ENCODE results near the gene ENOSF1. TPM values are rescaled to one million over a fixed set of nuclear protein-coding genes. Genes with fewer than 3 reads are reported as not detected.
"Not testable (repeated sequence)": the region's sequence is repeated elsewhere in the genome, so short reads cannot be mapped to it uniquely, and the experiment has no call there.

ENOSF1 gene
- polyA plus RNA-seq, result 5.3 TPM

DNA sequence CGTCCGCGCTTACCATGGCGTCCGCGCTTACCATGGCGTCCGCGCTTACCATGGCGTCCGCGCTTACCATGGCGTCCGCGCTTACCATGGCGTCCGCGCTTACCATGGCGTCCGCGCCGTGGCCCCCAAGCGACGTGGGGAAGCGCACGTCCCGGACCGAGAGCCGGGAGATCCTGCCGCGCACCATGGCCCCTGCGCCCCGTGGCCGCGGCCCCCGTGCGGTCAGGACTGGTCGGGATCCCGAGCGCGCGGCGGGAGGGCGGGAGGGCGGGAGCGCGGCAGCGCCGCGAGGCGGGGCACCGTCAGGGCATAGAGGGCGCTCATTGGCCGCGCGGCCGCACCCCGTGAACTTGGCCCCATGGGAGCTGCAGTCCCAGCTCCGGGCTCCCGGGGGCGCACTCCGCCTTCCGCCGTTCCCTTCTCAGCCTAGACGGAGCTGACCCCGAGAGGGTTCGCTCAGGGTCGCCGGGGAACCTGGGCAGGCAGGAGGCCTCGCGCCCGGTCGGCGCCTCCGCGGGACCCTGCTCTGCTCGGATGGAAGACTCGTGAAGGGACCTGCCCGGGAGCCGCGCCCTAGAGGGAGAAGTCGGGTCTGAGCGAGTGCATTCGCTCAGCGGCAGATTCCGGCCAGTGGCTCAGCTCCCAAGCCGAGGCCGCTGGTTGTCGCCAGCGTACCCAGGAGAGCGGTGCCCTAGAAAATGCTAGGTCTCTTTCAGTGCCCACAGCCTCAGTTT lies at the start of gene ENOSF1:
Gene ENOSF1 (minus strand): TSS at position 230 of the 734 bp plus-strand sequence. CDS start 43 bp downstream, at position 187.
- Mint-ChIP-seq H3K4me1 (peaks cover 13 to 17% (median 16%) of the 10 kb centered on the region in 3 donors), H3K27me3 (peaks cover 2% of the 10 kb centered on the region), H3K27ac (peak within 1 kb of the TSS; percentile 93 to 99 (median 94)), H3K9me3 (no peaks in the 10 kb centered on the region), H3K4me3 (peak within 1 kb of the TSS; percentile 89 to 95 (median 94)), H3K36me3 (no peaks in the 10 kb centered on the region)

GRCh38 chr18:759864-760263 lies 47.4 kb upstream of the ENOSF1 start:
- H3K4me1 Mint-ChIP-seq, H3K27me3 Mint-ChIP-seq, H3K27ac Mint-ChIP-seq, H3K9me3 Mint-ChIP-seq, H3K36me3 Mint-ChIP-seq, H3K4me3 Mint-ChIP-seq: not testable (repeated sequence)

DNA sequence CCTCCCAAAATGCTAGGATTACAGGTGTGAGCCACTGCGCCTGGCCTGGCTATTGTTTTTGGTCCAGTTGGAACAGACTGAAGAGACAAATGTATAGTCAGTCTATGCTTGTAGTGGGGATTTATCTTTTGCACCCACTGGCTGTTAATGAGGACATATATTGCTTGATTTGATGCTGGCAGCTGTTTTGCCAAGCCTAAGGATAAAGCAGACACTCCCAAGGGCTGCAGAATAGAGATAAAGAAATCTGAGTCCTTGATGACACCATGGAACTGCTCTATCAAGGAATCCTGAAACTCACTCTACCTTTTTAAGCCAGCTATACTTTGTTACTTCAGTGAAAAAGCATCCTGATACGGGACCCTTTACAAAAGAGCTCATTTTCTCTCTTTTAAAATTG lies 43.1 kb upstream of the ENOSF1 start:
- Mint-ChIP-seq H3K27ac (no peak overlapping the region), H3K9me3 (no peaks in the 10 kb centered on the region), H3K4me3 (no peak overlapping the region), H3K36me3 (no peaks in the 10 kb centered on the region), H3K4me1 (no peaks in the 10 kb centered on the region), H3K27me3 (no peaks in the 10 kb centered on the region)

GRCh38 chr18:754656-755055 lies 42.2 kb upstream of the ENOSF1 start:
- Mint-ChIP-seq H3K36me3 (no peaks in the 10 kb centered on the region), H3K27ac (no peak overlapping the region), H3K4me1 (no peaks in the 10 kb centered on the region), H3K27me3 (no peaks in the 10 kb centered on the region), H3K9me3 (no peaks in the 10 kb centered on the region), H3K4me3 (no peak overlapping the region)

GRCh38 chr18:750456-750855 lies 38.0 kb upstream of the ENOSF1 start:
- H3K9me3 Mint-ChIP-seq, result no peaks in the 10 kb centered on the region
- H3K36me3 Mint-ChIP-seq, result no peaks in the 10 kb centered on the region
- H3K4me3 Mint-ChIP-seq, result no peak overlapping the region
- no peaks in the 10 kb centered on the region for H3K27me3 Mint-ChIP-seq
- H3K27ac Mint-ChIP-seq, result no peak overlapping the region
- no peaks in the 10 kb centered on the region for H3K4me1 Mint-ChIP-seq

DNA sequence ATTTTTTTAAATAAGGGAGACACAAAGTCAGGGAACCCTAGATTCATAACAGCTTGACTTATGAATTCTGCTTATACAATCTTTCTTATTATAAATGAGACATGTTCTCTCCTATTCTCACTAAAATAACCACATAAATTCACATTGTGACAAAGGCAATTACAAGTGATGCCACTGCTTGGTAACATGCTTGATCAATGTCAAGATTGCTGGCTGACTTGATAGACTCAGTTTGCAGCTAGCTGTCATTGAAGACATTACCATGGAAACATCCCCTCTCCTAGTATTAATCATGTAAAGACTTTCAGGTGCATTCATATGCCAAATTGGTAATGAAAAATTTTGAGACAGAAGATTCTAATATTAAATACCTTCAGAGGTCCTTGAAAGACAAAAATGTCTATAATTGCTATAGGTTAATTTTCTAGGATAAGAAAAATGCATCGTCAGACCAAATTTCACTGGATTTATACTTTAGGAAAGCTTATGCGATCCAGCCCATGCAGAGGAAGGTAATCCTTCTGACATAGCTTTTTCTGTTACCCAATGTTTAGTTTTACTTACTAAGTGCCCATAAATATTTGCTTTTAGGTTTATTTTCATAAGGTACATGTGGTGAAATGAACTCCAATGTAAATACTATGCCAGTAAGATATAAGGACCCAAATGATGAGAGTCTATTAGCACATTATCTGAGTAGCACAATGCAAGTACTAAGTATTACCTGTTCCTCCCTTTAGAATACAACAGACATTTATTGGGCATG lies 32.6 kb upstream of the ENOSF1 start:
- Mint-ChIP-seq H3K27ac (no peak overlapping the region), H3K4me3 (no peak overlapping the region), H3K36me3 (no peaks in the 10 kb centered on the region), H3K4me1 (peaks cover 0 to 4% (median 1%) of the 10 kb centered on the region in 3 donors), H3K27me3 (no peaks in the 10 kb centered on the region), H3K9me3 (no peaks in the 10 kb centered on the region)

- Mint-ChIP-seq H3K9me3 (no peaks in the 10 kb centered on the region), H3K27ac (no peak overlapping the region), H3K4me3 (no peak overlapping the region), H3K4me1 (peaks cover 0 to 4% (median 1%) of the 10 kb centered on the region in 3 donors), H3K36me3 (no peaks in the 10 kb centered on the region), H3K27me3 (no peaks in the 10 kb centered on the region)
Measured at GRCh38 chr18:741931-742512, 29.6 kb upstream of the ENOSF1 start.

DNA sequence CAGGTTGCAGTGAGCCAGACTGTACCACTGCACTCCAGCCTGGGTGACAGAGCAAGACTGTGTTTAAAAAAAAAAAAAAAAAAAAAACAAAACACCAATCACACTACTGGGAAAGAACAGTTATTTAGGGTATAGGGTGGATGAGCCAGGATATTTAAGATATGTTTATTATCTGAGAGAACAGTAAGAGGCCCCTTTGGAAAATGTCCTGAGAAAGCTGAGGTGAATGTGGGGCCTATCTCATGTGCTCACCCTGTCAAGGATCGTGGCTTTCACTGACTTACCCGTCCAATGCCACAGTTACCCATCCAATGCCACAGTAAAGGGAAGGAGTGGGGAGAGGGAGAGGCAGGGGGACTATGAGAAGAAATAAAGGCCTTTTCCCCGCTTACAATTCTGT lies 19.9 kb upstream of the ENOSF1 start:
- H3K36me3 Mint-ChIP-seq, result no peaks in the 10 kb centered on the region
- H3K9me3 Mint-ChIP-seq, result peaks cover 0 to 2% (median 0%) of the 10 kb centered on the region in 3 donors
- H3K4me3 Mint-ChIP-seq, result no peak overlapping the region
- peaks cover 2% of the 10 kb centered on the region for H3K27me3 Mint-ChIP-seq
- H3K27ac Mint-ChIP-seq, result no peak overlapping the region
- no peaks in the 10 kb centered on the region for H3K4me1 Mint-ChIP-seq

DNA sequence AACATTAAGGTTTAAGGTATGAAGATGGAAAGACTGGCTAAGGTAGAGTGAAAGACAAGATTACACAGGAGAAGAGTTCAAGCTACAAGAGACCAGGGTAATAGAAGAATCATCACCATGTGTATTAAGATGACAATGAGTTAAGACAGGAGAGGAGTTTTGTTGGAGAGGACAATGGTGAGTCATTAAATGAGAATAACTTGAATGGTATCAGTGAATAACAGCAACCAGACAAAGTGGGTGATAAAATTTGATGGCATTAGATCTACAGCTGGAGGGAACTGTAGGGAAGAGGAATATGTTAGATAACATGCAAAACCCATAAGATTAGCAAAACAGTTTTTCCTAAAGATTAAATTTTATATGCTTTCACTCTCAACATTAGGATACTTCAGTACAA lies 18.8 kb upstream of the ENOSF1 start:
- Mint-ChIP-seq H3K27ac (no peak overlapping the region), H3K9me3 (peaks cover 0 to 3% (median 0%) of the 10 kb centered on the region in 3 donors), H3K27me3 (peaks cover 2% of the 10 kb centered on the region), H3K4me3 (no peak overlapping the region), H3K36me3 (no peaks in the 10 kb centered on the region), H3K4me1 (no peaks in the 10 kb centered on the region)

DNA sequence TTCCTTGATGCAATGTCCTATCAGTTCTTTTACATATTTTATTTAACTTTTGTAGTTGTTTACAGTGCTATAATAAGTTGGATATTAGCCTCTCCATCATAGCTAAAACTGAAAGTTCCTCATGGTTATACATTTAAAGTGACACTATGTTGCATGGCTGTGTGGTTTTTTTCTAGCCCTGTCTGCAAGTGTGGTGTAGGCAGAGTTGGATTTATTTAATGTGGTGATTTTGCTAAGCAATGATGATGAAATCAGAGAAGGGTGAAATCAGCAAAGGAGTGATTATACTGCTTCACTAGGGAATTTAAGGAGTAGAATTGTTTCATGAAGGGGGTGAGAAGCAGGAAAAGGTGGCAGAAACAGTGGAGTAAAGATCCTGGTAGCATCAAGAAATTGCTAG lies 18.3 kb upstream of the ENOSF1 start:
- peaks cover 0 to 3% (median 0%) of the 10 kb centered on the region in 3 donors for H3K9me3 Mint-ChIP-seq
- H3K27ac Mint-ChIP-seq, result no peak overlapping the region
- no peaks in the 10 kb centered on the region for H3K36me3 Mint-ChIP-seq
- no peaks in the 10 kb centered on the region for H3K4me1 Mint-ChIP-seq
- H3K27me3 Mint-ChIP-seq, result peaks cover 2% of the 10 kb centered on the region
- no peak overlapping the region for H3K4me3 Mint-ChIP-seq

DNA sequence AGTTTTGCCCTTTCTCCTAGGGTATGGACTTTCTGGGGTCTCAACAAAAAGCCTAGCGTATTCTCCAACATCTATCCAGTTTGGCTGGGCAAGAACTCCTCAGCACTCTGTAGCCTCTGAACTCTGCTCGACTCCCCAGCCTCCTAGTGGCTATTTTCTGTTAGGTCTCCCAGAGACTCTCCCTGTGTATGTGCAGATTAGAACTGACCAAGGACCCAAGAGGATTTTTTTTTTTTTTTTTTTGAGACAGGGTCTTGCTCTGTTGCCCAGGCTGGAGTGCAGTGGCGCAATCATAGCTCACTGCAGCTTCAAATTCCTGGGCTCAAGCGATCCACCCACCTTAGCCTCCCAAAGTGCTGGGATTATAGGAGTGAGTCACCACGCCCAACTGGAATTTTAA lies 17.7 kb upstream of the ENOSF1 start:
- not testable (repeated sequence) for H3K27ac Mint-ChIP-seq, H3K4me3 Mint-ChIP-seq, H3K36me3 Mint-ChIP-seq, H3K9me3 Mint-ChIP-seq, H3K4me1 Mint-ChIP-seq, H3K27me3 Mint-ChIP-seq

GRCh38 chr18:725646-726045 lies 13.2 kb upstream of the ENOSF1 start:
- Mint-ChIP-seq H3K27me3 (peaks cover 2% of the 10 kb centered on the region), H3K27ac (no peak overlapping the region), H3K4me3 (no peak overlapping the region), H3K9me3 (peaks cover 0 to 2% (median 1%) of the 10 kb centered on the region in 3 donors), H3K4me1 (peaks cover 2 to 4% (median 3%) of the 10 kb centered on the region in 3 donors), H3K36me3 (no peaks in the 10 kb centered on the region)

- H3K4me3 Mint-ChIP-seq, result no peak overlapping the region
- peaks cover 2 to 4% (median 3%) of the 10 kb centered on the region in 3 donors for H3K4me1 Mint-ChIP-seq
- H3K27ac Mint-ChIP-seq, result no peak overlapping the region
- H3K9me3 Mint-ChIP-seq, result peaks cover 0 to 2% (median 1%) of the 10 kb centered on the region in 3 donors
- H3K36me3 Mint-ChIP-seq, result no peaks in the 10 kb centered on the region
- peaks cover 2% of the 10 kb centered on the region for H3K27me3 Mint-ChIP-seq
Measured at GRCh38 chr18:723541-724080, 11.2 kb upstream of the ENOSF1 start.

DNA sequence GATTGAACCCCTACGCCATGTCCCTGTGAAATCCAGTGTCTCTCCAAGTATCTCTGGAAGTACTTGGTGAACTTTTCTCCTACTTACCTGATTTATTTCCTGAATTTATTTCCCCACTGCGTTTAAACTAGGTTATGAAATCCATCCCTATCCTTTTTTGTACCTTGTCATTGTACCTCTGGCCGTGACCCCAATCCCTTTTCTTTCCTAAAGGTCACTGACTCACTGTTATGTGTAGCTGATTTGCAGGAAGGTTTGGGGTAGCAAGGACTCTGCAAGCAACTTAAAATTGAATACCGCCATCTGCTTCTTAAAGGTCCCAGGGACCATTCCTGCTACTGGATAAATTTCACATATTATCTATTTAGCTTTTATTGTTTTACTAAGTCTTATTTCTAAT lies 4.6 kb upstream of the ENOSF1 start:
- Mint-ChIP-seq H3K4me3 (no peak overlapping the region), H3K9me3 (no peaks in the 10 kb centered on the region), H3K4me1 (peaks cover 0 to 1% (median under 1%) of the 10 kb centered on the region in 3 donors), H3K27me3 (peaks cover 2% of the 10 kb centered on the region), H3K36me3 (no peaks in the 10 kb centered on the region), H3K27ac (no peak overlapping the region)

DNA sequence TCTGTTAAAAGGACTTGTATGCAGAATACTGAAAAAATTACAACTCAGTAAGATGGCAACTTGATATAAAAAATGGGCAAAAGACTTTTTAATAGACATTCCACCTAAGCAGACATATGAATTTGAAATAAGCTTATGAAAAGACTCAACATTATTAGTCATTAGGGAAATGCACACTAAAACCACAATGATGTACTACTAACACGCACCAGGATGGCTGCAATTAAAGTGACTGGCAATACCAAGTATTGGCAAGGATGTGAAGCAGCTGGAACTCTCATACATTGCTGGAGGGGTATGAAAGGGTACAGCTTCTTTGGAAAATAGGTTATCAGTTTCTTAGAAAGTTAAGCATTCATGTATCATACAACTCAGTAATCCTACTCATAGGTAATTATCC lies 3.2 kb upstream of the ENOSF1 start:
- no peak overlapping the region for H3K27ac Mint-ChIP-seq
- H3K27me3 Mint-ChIP-seq, result peaks cover 2% of the 10 kb centered on the region
- H3K36me3 Mint-ChIP-seq, result no peaks in the 10 kb centered on the region
- H3K9me3 Mint-ChIP-seq, result no peaks in the 10 kb centered on the region
- peak overlapping the region in 1 of 4 donors; percentile 72 for H3K4me3 Mint-ChIP-seq
- peaks cover 7 to 10% (median 9%) of the 10 kb centered on the region in 3 donors for H3K4me1 Mint-ChIP-seq
